ENCODE measurements around the gene NOX5. TPM values are rescaled to one million over a fixed set of nuclear protein-coding genes. Genes with fewer than 3 reads are reported as not detected.

The NOX5 gene
- total and polyA plus RNA-seq, 2 of the 13 experiments (the other 11 are each of a cell fraction or from before 2014, with no cell fraction given), result not detected

DNA sequence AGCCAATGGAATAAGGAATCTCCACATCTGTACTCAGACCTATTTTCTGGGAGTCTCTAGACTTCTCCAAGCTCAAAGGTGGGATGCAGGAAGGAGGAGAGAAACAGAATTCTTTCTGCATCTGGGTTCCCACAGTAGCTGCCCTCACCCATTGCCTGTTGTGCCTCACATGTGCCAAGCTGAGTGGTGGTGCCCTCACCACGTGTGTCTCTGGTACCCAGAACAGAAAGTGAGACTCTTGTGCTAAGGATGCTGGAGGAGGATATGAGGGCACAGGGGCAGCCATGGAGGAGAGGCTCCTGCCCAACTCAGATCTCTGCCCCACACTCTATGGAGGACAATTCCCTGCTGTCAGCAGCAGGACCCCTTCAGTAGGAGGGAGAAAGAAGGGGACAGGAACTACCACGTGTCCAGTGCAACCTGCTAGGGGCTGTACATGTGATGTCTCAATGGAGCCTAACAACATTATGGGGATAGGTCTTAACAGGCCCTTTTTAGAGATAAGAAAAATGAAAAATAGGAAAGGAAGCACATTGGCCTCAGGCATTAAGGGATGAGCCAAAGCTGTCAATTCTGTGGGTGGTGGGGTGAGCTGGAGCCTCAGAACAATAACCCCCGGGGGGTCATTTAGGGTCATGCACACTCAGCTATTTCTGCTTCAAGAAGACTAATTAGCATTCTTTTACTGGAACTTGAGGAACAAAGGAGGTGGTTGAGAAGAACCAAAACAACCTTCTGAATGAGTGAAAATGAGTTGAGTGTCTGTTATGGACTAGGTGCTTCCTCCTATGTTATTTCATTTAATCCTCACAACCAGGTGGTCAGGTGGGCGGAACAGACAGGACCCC, 16.3 kb upstream of the NOX5 start (continued):
- no peak for TF ChIP-seq ZNF552 (CRISPR knock-in tag; IDR thresholded peaks at IDR 0.05; ENCODE audit: borderline replicate concordance)

DNA sequence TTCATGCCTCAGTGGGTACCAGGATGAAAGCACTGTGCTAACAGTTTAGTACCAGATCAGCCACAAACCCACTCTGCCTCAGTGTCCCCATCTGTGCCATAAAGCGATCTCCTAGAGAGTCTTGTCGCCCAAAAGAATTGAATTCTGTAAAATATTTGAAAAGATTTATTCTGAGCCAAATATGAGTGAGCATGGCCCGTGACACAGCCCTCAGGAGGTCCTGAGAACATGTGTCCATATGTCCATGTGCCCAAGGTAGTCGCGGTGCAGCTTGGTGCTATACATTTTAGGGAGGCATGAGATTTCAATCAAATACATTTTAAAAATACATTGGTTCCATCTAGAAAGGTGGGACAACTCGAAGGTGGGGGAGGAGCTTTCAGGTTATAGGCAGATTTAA, 15.4 kb upstream of the NOX5 start:
- intact Hi-C loops (cut with micrococcal nuclease; ENCODE audit: unreplicated experiment) (no loop called here), in situ Hi-C loops (cut with HindIII; ENCODE audit: extremely low pct_ligation_motif_present, low pct_unique_long_range_greater_than_20kb) (no loop called here)
- Histone ChIP-seq H3K4me3 (replicated peaks in 1 of 3; ENCODE audit: insufficient read depth in 1 of 3, low read depth in 2 of 3, low read length in 3 of 3) (no peak overlapping the region), H3K27ac (ENCODE audit: extremely low read length, insufficient read depth, low read length) (no peak overlapping the region), H3K4me1 (ENCODE audit: insufficient read depth, low read length) (no peaks in the 10 kb centered on the region), H3K9ac (ENCODE audit: insufficient read depth, low read depth, low read length) (no peak overlapping the region), H2AFZ (ENCODE audit: low read length) (no peak overlapping the region), H3K9me3 (ENCODE audit: low read length) (no peaks in the 10 kb centered on the region), H3K27me3 (ENCODE audit: control insufficient read depth in 1 of 2, insufficient read depth in 2 of 2, low read length in 2 of 2) (peaks cover 0 to 2% of the 10 kb centered on the region in 2 experiments; a peak in 2 of 5 replicates), H3K79me2 (ENCODE audit: insufficient read depth, low read length) (no peaks in the 10 kb centered on the region), H3K4me2 (ENCODE audit: low read depth, low read length) (no peak overlapping the region), H4K20me1 (ENCODE audit: insufficient read depth, low read length) (no peaks in the 10 kb centered on the region), H3K36me3 (replicated peaks in 1 of 2; ENCODE audit: control insufficient read depth in 1 of 2, insufficient read depth in 2 of 2, low read length in 2 of 2) (no peaks in the 10 kb centered on the region)
- whole genome bisulfite sequencing (ENCODE audit: low lambda C conversion rate), result 40% methylated on average over 6 of the region's 6 CpGs
- no peak for ATAC-seq
- TF ChIP-seq, protein P1, sequence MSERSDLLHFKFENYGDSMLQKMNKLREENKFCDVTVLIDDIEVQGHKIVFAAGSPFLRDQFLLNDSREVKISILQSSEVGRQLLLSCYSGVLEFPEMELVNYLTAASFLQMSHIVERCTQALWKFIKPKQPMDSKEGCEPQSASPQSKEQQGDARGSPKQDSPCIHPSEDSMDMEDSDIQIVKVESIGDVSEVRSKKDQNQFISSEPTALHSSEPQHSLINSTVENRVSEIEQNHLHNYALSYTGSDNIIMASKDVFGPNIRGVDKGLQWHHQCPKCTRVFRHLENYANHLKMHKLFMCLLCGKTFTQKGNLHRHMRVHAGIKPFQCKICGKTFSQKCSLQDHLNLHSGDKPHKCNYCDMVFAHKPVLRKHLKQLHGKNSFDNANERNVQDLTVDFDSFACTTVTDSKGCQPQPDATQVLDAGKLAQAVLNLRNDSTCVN (CRISPR knock-in tag; IDR thresholded peaks at IDR 0.05; ENCODE audit: borderline replicate concordance), result no peak
- TF ChIP-seq ISL2 (CRISPR knock-in tag; IDR thresholded peaks at IDR 0.05) (no peak), AGO1 (IDR thresholded peaks at IDR 0.05; ENCODE audit: low read depth, low read length, poor library complexity, severe bottlenecking) (no peak), ZNF660 (CRISPR knock-in tag; IDR thresholded peaks at IDR 0.05; ENCODE audit: borderline replicate concordance, low read depth) (no peak), RBAK (CRISPR knock-in tag; IDR thresholded peaks at IDR 0.05) (no peak), SETDB1 (CRISPR knock-in tag; IDR thresholded peaks at IDR 0.05; ENCODE audit: borderline replicate concordance) (no peak), ZFX (CRISPR knock-in tag; IDR thresholded peaks at IDR 0.05; ENCODE audit: low read depth) (no peak)
- TF ChIP-seq, protein P2, sequence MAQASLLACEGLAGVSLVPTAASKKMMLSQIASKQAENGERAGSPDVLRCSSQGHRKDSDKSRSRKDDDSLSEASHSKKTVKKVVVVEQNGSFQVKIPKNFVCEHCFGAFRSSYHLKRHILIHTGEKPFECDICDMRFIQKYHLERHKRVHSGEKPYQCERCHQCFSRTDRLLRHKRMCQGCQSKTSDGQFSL (CRISPR knock-in tag; IDR thresholded peaks at IDR 0.05), result no peak
- TF ChIP-seq, protein P3, sequence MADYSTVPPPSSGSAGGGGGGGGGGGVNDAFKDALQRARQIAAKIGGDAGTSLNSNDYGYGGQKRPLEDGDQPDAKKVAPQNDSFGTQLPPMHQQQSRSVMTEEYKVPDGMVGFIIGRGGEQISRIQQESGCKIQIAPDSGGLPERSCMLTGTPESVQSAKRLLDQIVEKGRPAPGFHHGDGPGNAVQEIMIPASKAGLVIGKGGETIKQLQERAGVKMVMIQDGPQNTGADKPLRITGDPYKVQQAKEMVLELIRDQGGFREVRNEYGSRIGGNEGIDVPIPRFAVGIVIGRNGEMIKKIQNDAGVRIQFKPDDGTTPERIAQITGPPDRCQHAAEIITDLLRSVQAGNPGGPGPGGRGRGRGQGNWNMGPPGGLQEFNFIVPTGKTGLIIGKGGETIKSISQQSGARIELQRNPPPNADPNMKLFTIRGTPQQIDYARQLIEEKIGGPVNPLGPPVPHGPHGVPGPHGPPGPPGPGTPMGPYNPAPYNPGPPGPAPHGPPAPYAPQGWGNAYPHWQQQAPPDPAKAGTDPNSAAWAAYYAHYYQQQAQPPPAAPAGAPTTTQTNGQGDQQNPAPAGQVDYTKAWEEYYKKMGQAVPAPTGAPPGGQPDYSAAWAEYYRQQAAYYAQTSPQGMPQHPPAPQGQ (CRISPR knock-in tag; IDR thresholded peaks at IDR 0.05; ENCODE audit: borderline replicate concordance), result no peak
- FAIRE-seq, result no peak
- ChIA-PET CTCF (ENCODE audit: low intra/inter-chr PET ratio, low total read pairs) (no interaction called here), POLR2A (no interaction called here)
- no TSS peak for BruUV-seq (replicated peaks)
- DNase-seq (ENCODE audit: low spot score), result no peak
